ENCODE results near the gene NSUN5. TPM values are rescaled to one million over a fixed set of nuclear protein-coding genes. Genes with fewer than 3 reads are reported as not detected.

NSUN5 gene
- 23.8 TPM for polyA plus RNA-seq
- long read RNA-seq, donor 1, transcript NSUN5-204 (10 exons, 1,663 nt): major isoform, 6 of 7 reads
- long read RNA-seq, donor 1, partial matches to known transcripts: 0 of 7 reads
- long read RNA-seq, donor 1, other reads (novel, unspliced or antisense): 0 of 7 reads
- long read RNA-seq, donor 2, transcript NSUN5-204 (10 exons, 1,663 nt): major isoform, 13 of 13 reads
- long read RNA-seq, donor 2, partial matches to known transcripts: 0 of 13 reads
- long read RNA-seq, donor 2, other reads (novel, unspliced or antisense): 0 of 13 reads
- long read RNA-seq, donor 3, transcript NSUN5-204 (10 exons, 1,663 nt): major isoform, 11 of 12 reads
- long read RNA-seq, donor 3, partial matches to known transcripts: 0 of 12 reads
- long read RNA-seq, donor 3, other reads (novel, unspliced or antisense): 0 of 12 reads
- long read RNA-seq, donor 4, partial matches to known transcripts: 0 of 1 reads
- long read RNA-seq, donor 4, other reads (novel, unspliced or antisense): 0 of 1 reads
- long read RNA-seq, donor 5, partial matches to known transcripts: 0 of 1 reads
- long read RNA-seq, donor 5, other reads (novel, unspliced or antisense): 0 of 1 reads
- long read RNA-seq, donor 6, transcript NSUN5-204 (10 exons, 1,663 nt): major isoform, 7 of 11 reads
- long read RNA-seq, donor 6, partial matches to known transcripts: 0 of 11 reads
- long read RNA-seq, donor 6, other reads (novel, unspliced or antisense): 0 of 11 reads
- long read RNA-seq, donor 7, partial matches to known transcripts: 0 of 4 reads
- long read RNA-seq, donor 7, other reads (novel, unspliced or antisense): 0 of 4 reads
- long read RNA-seq, donor 8, transcript NSUN5-204 (10 exons, 1,663 nt): major isoform, 6 of 6 reads
- long read RNA-seq, donor 8, partial matches to known transcripts: 0 of 6 reads
- long read RNA-seq, donor 8, other reads (novel, unspliced or antisense): 0 of 6 reads
- long read RNA-seq, donor 9, transcript NSUN5-204 (10 exons, 1,663 nt): major isoform, 10 of 10 reads
- long read RNA-seq, donor 9, partial matches to known transcripts: 0 of 10 reads
- long read RNA-seq, donor 9, other reads (novel, unspliced or antisense): 0 of 10 reads
- long read RNA-seq, donor 10, transcript NSUN5-204 (10 exons, 1,663 nt): major isoform, 10 of 11 reads
- long read RNA-seq, donor 10, partial matches to known transcripts: 0 of 11 reads
- long read RNA-seq, donor 10, other reads (novel, unspliced or antisense): 0 of 11 reads
- long read RNA-seq, donor 11, transcript NSUN5-204 (10 exons, 1,663 nt): major isoform, 8 of 13 reads
- long read RNA-seq, donor 11, partial matches to known transcripts: 5 of 13 reads
- long read RNA-seq, donor 11, other reads (novel, unspliced or antisense): 0 of 13 reads

- peak within 1 kb of the TSS; percentile 41 for H3K27ac ChIP-seq (ENCODE audit: low read length)
- H3K9me3 ChIP-seq (ENCODE audit: control insufficient read depth, low read depth, low read length): peaks cover 3% of the 10 kb centered on the region
- peak; percentile 89 to 91 for DNase-seq
Measured at GRCh38 chr7:73308665-73309214, at the start of gene NSUN5. Gene NSUN5, minus strand, starts transcription at chr7:73308826. Its CDS starts 36 bp downstream, at chr7:73308790.

GRCh38 chr7:73356159-73356558 lies 47.5 kb upstream of the NSUN5 start:
- no peak overlapping the region for H3K27ac ChIP-seq (ENCODE audit: low read length)
- no peaks in the 10 kb centered on the region for H3K36me3 ChIP-seq (ENCODE audit: control insufficient read depth, insufficient read depth, low read length)
- no peaks in the 10 kb centered on the region for H3K9me3 ChIP-seq (ENCODE audit: control insufficient read depth, low read depth, low read length)
- no CpG with 5 or more reads among the region's 5 CpGs for WGBS (ENCODE audit: insufficient coverage, low lambda C conversion rate)
- H3K4me1 ChIP-seq (ENCODE audit: control insufficient read depth, insufficient read depth, low read length): no peaks in the 10 kb centered on the region
- DNase-seq: peak; percentile 50 to 78
- no peak overlapping the region for H3K4me3 ChIP-seq (ENCODE audit: low read length)
- H3K27me3 ChIP-seq (ENCODE audit: control insufficient read depth, insufficient read depth, low read length): no peaks in the 10 kb centered on the region

More at GRCh38 chr7:73308665-73309214, at the start of gene NSUN5:
- peak within 1 kb of the TSS; percentile 67 for H3K4me3 ChIP-seq (ENCODE audit: low read length)
- H3K27me3 ChIP-seq (ENCODE audit: control insufficient read depth, insufficient read depth, low read length): no peaks in the 10 kb centered on the region
- peaks cover 5% of the 10 kb centered on the region for H3K4me1 ChIP-seq (ENCODE audit: control insufficient read depth, insufficient read depth, low read length)
- H3K36me3 ChIP-seq (ENCODE audit: control insufficient read depth, insufficient read depth, low read length): peaks cover 13% of the 10 kb centered on the region
- no CpG with 5 or more reads among the region's 40 CpGs for WGBS (ENCODE audit: insufficient coverage, low lambda C conversion rate)

GRCh38 chr7:73354821-73355220 lies 46.2 kb upstream of the NSUN5 start:
- H3K27me3 ChIP-seq (ENCODE audit: control insufficient read depth, insufficient read depth, low read length): no peaks in the 10 kb centered on the region
- no peak overlapping the region for H3K27ac ChIP-seq (ENCODE audit: low read length)
- no peak for DNase-seq
- H3K4me3 ChIP-seq (ENCODE audit: low read length): no peak overlapping the region
- no CpG with 5 or more reads among the region's 17 CpGs for WGBS (ENCODE audit: insufficient coverage, low lambda C conversion rate)
- no peaks in the 10 kb centered on the region for H3K36me3 ChIP-seq (ENCODE audit: control insufficient read depth, insufficient read depth, low read length)
- no peaks in the 10 kb centered on the region for H3K9me3 ChIP-seq (ENCODE audit: control insufficient read depth, low read depth, low read length)
- no peaks in the 10 kb centered on the region for H3K4me1 ChIP-seq (ENCODE audit: control insufficient read depth, insufficient read depth, low read length)

- no peak for DNase-seq
- H3K36me3 ChIP-seq (ENCODE audit: control insufficient read depth, insufficient read depth, low read length): no peaks in the 10 kb centered on the region
- WGBS (ENCODE audit: insufficient coverage, low lambda C conversion rate): 83% methylated on average over 1 of the region's 9 CpGs
- no peaks in the 10 kb centered on the region for H3K9me3 ChIP-seq (ENCODE audit: control insufficient read depth, low read depth, low read length)
- no peaks in the 10 kb centered on the region for H3K4me1 ChIP-seq (ENCODE audit: control insufficient read depth, insufficient read depth, low read length)
- H3K27ac ChIP-seq (ENCODE audit: low read length): no peak overlapping the region
- no peaks in the 10 kb centered on the region for H3K27me3 ChIP-seq (ENCODE audit: control insufficient read depth, insufficient read depth, low read length)
- H3K4me3 ChIP-seq (ENCODE audit: low read length): no peak overlapping the region
Measured at GRCh38 chr7:73354196-73354595, 45.6 kb upstream of the NSUN5 start.

GRCh38 chr7:73353243-73353642 lies 44.6 kb upstream of the NSUN5 start:
- no CpG with 5 or more reads among the region's 6 CpGs for WGBS (ENCODE audit: insufficient coverage, low lambda C conversion rate)
- Histone ChIP-seq H3K27me3 (ENCODE audit: control insufficient read depth, insufficient read depth, low read length) (no peaks in the 10 kb centered on the region), H3K4me1 (ENCODE audit: control insufficient read depth, insufficient read depth, low read length) (no peaks in the 10 kb centered on the region), H3K9me3 (ENCODE audit: control insufficient read depth, low read depth, low read length) (no peaks in the 10 kb centered on the region), H3K36me3 (ENCODE audit: control insufficient read depth, insufficient read depth, low read length) (no peaks in the 10 kb centered on the region), H3K4me3 (ENCODE audit: low read length) (no peak overlapping the region), H3K27ac (ENCODE audit: low read length) (no peak overlapping the region)
- no peak for DNase-seq

DNA sequence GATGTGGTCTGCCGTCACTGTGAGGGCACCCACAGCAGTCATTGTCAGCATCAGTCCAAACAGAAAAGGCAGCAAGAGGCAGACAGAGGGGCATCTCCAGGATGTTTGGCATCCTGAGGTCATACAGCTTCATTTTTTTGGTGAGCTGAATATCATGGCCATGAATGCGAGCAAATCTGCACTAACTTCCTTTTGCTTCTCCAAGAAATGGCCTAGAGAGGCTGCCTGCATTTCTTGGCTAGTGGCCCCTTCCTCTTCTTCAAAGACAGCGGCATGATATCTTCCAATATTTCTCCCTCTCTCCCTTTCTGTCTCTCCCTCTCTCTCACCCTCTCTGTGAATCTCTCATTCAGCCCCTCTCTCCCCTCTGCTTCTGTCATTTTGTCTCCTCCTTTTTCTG lies 44.2 kb upstream of the NSUN5 start:
- no peak overlapping the region for H3K4me3 ChIP-seq (ENCODE audit: low read length)
- DNase-seq: no peak
- no peaks in the 10 kb centered on the region for H3K36me3 ChIP-seq (ENCODE audit: control insufficient read depth, insufficient read depth, low read length)
- no peaks in the 10 kb centered on the region for H3K4me1 ChIP-seq (ENCODE audit: control insufficient read depth, insufficient read depth, low read length)
- no peak overlapping the region for H3K27ac ChIP-seq (ENCODE audit: low read length)
- no peaks in the 10 kb centered on the region for H3K27me3 ChIP-seq (ENCODE audit: control insufficient read depth, insufficient read depth, low read length)
- no peaks in the 10 kb centered on the region for H3K9me3 ChIP-seq (ENCODE audit: control insufficient read depth, low read depth, low read length)
- 100% methylated on average over 2 of the region's 3 CpGs for WGBS (ENCODE audit: insufficient coverage, low lambda C conversion rate)

- H3K27me3 ChIP-seq (ENCODE audit: control insufficient read depth, insufficient read depth, low read length): no peaks in the 10 kb centered on the region
- no peak overlapping the region for H3K4me3 ChIP-seq (ENCODE audit: low read length)
- no peak for DNase-seq
- WGBS (ENCODE audit: insufficient coverage, low lambda C conversion rate): no CpG with 5 or more reads among the region's 6 CpGs
- H3K9me3 ChIP-seq (ENCODE audit: control insufficient read depth, low read depth, low read length): no peaks in the 10 kb centered on the region
- no peak overlapping the region for H3K27ac ChIP-seq (ENCODE audit: low read length)
- H3K4me1 ChIP-seq (ENCODE audit: control insufficient read depth, insufficient read depth, low read length): no peaks in the 10 kb centered on the region
- no peaks in the 10 kb centered on the region for H3K36me3 ChIP-seq (ENCODE audit: control insufficient read depth, insufficient read depth, low read length)
Measured at GRCh38 chr7:73351447-73352167, 43.0 kb upstream of the NSUN5 start.

DNA sequence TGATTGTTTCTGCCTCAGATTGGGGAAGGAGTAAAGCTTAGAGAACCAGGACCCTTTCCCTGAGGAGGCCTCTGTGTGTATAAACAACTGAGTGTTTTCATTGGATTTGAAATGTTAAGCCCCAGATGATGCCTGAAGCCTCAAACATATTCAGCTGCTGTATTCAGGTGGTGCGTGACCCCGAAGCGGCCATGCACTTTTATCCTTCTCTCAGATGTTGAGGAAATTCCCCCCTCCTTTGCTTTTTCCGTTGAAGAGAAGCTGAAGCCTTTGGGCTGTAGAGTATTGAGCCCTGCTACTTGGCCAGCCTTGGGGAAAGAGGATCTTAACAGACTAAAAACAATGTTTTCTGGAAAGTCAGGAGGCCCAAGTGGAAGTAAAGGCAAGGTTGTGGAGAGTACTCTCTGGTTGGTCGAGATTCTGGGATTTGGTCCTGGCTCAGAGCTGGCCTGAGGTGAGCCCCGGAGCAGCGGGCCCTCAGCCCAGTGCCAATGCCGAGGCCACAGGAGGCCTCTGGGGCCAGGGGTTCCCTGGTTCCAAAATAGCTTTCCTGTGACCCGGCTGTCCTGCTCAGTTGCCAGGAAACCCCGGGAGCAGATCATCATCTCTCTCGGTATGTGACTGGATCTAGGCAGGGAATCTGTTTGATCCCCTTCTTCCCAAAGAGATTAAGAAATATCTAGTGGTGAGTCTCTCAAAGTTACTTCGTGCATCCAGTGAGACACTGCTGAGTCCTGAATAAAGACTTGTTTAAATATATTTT lies 41.9 kb upstream of the NSUN5 start:
- peaks cover 11% of the 10 kb centered on the region for H3K4me1 ChIP-seq (ENCODE audit: control insufficient read depth, insufficient read depth, low read length)
- WGBS (ENCODE audit: insufficient coverage, low lambda C conversion rate): 100% methylated on average over 1 of the region's 12 CpGs
- no peak for DNase-seq
- no peak overlapping the region for H3K27ac ChIP-seq (ENCODE audit: low read length)
- H3K4me3 ChIP-seq (ENCODE audit: low read length): no peak overlapping the region
- H3K27me3 ChIP-seq (ENCODE audit: control insufficient read depth, insufficient read depth, low read length): no peaks in the 10 kb centered on the region
- no peaks in the 10 kb centered on the region for H3K9me3 ChIP-seq (ENCODE audit: control insufficient read depth, low read depth, low read length)
- H3K36me3 ChIP-seq (ENCODE audit: control insufficient read depth, insufficient read depth, low read length): no peaks in the 10 kb centered on the region

DNA sequence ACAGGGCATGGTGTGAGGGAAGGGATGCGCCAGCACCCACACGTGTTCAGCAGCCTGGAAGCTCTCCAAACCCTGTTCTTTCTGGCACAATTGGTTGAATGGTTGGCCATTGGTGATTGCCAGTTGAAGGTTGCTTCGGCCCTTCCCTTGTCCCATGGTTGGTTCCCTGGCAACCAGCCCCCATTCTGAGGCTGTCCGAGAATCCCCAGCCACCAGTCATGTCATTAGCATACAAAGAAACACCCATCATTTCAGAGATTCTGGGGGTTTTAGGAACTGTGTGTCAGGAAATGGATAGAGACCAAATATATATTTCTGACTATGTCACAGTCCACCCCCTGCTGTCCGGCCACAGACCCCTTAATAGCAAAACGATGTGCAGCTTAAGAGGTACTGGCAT lies 41.1 kb upstream of the NSUN5 start:
- DNase-seq: no peak
- Histone ChIP-seq H3K4me3 (ENCODE audit: low read length) (no peak overlapping the region), H3K9me3 (ENCODE audit: control insufficient read depth, low read depth, low read length) (no peaks in the 10 kb centered on the region), H3K36me3 (ENCODE audit: control insufficient read depth, insufficient read depth, low read length) (no peaks in the 10 kb centered on the region), H3K4me1 (ENCODE audit: control insufficient read depth, insufficient read depth, low read length) (peaks cover 14% of the 10 kb centered on the region), H3K27me3 (ENCODE audit: control insufficient read depth, insufficient read depth, low read length) (no peaks in the 10 kb centered on the region), H3K27ac (ENCODE audit: low read length) (no peak overlapping the region)
- WGBS (ENCODE audit: insufficient coverage, low lambda C conversion rate): 80% methylated on average over 1 of the region's 6 CpGs
